MM.1S (cell line): Measurements from ENCODE around the gene TRPV2.

Experiments used
- DNase-seq: peaks from one replicate; pipeline ENCODE4 v3.0.0-alpha.2; 2015
- H2AFZ ChIP-seq: fragments of 300-600 bp; sonication (generic); 2 replicates; pipeline ENCODE4 v1.6.0; 2016; ENCODE audit warnings: antibody characterized with exemption, low read length
- H3F3A ChIP-seq: fragments of 300-600 bp; sonication (generic); 2 replicates; pipeline ENCODE4 v1.6.1; 2016; ENCODE audit warnings: mild to moderate bottlenecking, antibody characterized with exemption, low read length, moderate library complexity, mixed read lengths; ENCODE audit not compliant: insufficient read depth
- H3K27ac ChIP-seq: fragments of 300-600 bp; sonication (generic); 2 replicates; pipeline ENCODE4 v1.5.1; 2016; ENCODE audit warnings: mild to moderate bottlenecking, low read length
- H3K27me3 ChIP-seq: fragments of 300-600 bp; sonication (generic); replicated peaks from 2 replicates; pipeline ENCODE4 v1.6.0; 2016; ENCODE audit warnings: low read length; ENCODE audit not compliant: insufficient read depth
- H3K36me3 ChIP-seq: fragments of 300-600 bp; sonication (generic); replicated peaks from 2 replicates; pipeline ENCODE4 v1.6.1; 2016; ENCODE audit warnings: mild to moderate bottlenecking, low read length, mixed read lengths; ENCODE audit not compliant: insufficient read depth
- H3K4me1 ChIP-seq: fragments of 300-600 bp; sonication (generic); 2 replicates; pipeline ENCODE4 v1.6.1; 2016; ENCODE audit warnings: low read length, mixed read lengths
- H3K4me2 ChIP-seq: fragments of 300-600 bp; sonication (generic); 2 replicates; pipeline ENCODE4 v1.6.0; 2016; ENCODE audit warnings: low read depth, low read length
- H3K4me3 ChIP-seq: fragments of 300-600 bp; sonication (generic); 2 replicates; pipeline ENCODE4 v1.5.1; 2016; ENCODE audit warnings: low read length, mixed read lengths
- H3K79me2 ChIP-seq: fragments of 300-600 bp; sonication (generic); 2 replicates; pipeline ENCODE4 v1.6.1; 2016; ENCODE audit warnings: mixed run types, low read length, mixed read lengths
- H3K9ac ChIP-seq: fragments of 300-600 bp; sonication (generic); 2 replicates; pipeline ENCODE4 v1.6.1; 2016; ENCODE audit warnings: low read length, mixed read lengths
- H3K9me2 ChIP-seq: fragments of 300-600 bp; sonication (generic); replicated peaks from 2 replicates; pipeline ENCODE4 v1.6.1; 2016; ENCODE audit warnings: mild to moderate bottlenecking, low read length, mixed read lengths; ENCODE audit not compliant: insufficient read depth
- H3K9me3 ChIP-seq: fragments of 300-600 bp; sonication (generic); replicated peaks from 2 replicates; pipeline ENCODE4 v1.6.1; 2016; ENCODE audit warnings: mild to moderate bottlenecking, low read length, mixed read lengths; ENCODE audit not compliant: insufficient read depth
- H4K20me1 ChIP-seq: fragments of 300-600 bp; sonication (generic); 2 replicates; pipeline ENCODE4 v1.6.1; 2016; ENCODE audit warnings: mild to moderate bottlenecking, low read length, moderate library complexity, mixed read lengths; ENCODE audit not compliant: insufficient read depth
- EZH2 ChIP-seq: fragments of 300-600 bp; sonication (generic); optimal IDR thresholded peaks from 2 replicates; pipeline ENCODE3; 2017; ENCODE audit warnings: low read depth, mild to moderate bottlenecking, antibody characterized with exemption, low read length, mixed read lengths
- EZH2phosphoT487 ChIP-seq: fragments of 300-600 bp; sonication (generic); IDR thresholded peaks from 2 replicates; pipeline ENCODE4 v1.6.1; 2018; ENCODE audit warnings: antibody characterized with exemption, low read length
- TF ChIP-seq, protein P1 (sequence below): fragments of 300-600 bp; sonication (generic); IDR thresholded peaks from 2 replicates; pipeline ENCODE4 v1.5.1; 2016; ENCODE audit warnings: antibody characterized with exemption, low read length, mixed read lengths

TRPV2 gene

DNA sequence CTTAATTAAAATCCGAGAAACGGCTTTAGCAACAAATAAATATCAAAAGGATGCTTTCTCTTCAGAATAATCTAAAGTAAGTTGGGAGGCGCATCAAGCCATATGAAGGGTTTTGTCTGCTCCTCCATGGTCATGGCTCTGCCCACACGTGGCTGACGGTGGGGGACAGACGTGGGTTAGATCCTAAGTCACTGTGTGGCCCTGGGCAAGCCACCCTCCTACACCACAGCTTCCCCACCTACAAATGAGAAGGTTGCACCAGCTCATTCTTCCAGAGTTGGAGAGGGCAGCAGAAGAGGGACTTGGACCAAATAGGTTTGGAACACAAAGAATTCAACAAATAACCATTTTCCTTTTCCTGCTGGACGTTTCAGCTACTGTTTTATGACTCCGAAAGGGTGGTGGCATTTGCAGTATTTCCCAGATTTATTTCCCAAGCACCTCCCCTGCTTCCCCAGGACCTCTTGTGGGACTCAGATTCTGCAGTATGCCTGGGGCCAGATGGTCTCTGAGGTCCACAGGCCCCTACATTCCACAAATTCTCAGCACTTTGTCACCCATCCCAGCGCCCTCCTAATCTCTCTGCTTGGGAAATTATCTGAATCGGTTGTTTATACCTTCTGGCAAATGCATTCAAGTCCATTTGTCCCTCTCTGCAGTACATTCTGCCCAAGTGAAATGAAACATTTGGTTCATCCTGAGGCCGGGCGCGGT is 58.8 kb downstream of the TRPV2 start:
- no peaks in the 10 kb centered on the region for H3K79me2 ChIP-seq
- H4K20me1 ChIP-seq = no peaks in the 10 kb centered on the region
- no peak overlapping the region for H3K4me2 ChIP-seq
- no peaks in the 10 kb centered on the region for H3K9me2 ChIP-seq
- no peaks in the 10 kb centered on the region for H3K27me3 ChIP-seq
- no peaks in the 10 kb centered on the region for H3K9me3 ChIP-seq
- no peak overlapping the region for H2AFZ ChIP-seq
- H3K4me1 ChIP-seq = no peaks in the 10 kb centered on the region
- H3K36me3 ChIP-seq = no peaks in the 10 kb centered on the region
- no peak overlapping the region for H3K9ac ChIP-seq
- H3K4me3 ChIP-seq = no peak overlapping the region
- H3K27ac ChIP-seq = no peak overlapping the region
- no peak for DNase-seq
- TF ChIP-seq EZH2phosphoT487 (no peak), EZH2 (no peak)
- TF ChIP-seq, protein P1, sequence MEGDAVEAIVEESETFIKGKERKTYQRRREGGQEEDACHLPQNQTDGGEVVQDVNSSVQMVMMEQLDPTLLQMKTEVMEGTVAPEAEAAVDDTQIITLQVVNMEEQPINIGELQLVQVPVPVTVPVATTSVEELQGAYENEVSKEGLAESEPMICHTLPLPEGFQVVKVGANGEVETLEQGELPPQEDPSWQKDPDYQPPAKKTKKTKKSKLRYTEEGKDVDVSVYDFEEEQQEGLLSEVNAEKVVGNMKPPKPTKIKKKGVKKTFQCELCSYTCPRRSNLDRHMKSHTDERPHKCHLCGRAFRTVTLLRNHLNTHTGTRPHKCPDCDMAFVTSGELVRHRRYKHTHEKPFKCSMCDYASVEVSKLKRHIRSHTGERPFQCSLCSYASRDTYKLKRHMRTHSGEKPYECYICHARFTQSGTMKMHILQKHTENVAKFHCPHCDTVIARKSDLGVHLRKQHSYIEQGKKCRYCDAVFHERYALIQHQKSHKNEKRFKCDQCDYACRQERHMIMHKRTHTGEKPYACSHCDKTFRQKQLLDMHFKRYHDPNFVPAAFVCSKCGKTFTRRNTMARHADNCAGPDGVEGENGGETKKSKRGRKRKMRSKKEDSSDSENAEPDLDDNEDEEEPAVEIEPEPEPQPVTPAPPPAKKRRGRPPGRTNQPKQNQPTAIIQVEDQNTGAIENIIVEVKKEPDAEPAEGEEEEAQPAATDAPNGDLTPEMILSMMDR = no peak
- H3F3A ChIP-seq = no peaks in the 10 kb centered on the region

DNA sequence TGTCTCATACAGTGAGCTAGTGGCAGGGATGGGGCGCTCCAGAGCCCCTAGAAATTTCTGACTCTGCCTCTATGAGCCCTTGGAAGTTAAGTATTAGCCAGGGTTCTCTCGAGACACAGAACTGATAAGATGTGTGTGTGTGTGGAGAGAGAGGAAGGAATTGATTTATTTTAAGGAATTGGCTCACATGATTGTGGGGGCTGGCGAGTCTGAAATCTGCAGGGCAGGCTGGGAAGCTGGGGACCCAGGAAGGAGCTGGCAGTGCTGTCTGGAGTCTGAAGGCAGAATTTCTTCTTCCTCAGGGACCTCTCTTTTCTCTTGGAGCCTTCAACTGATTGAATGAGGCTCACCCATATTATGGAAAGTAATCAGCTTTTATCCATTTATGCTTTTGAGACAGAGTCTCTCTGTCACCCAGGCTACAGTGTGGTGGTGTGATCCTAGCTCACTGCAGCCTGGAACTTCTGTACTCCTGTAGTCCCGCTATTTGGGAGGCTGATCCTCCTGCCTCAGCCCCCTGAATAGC is 59.9 kb downstream of the TRPV2 start:
- no peaks in the 10 kb centered on the region for H3K9me3 ChIP-seq
- no peaks in the 10 kb centered on the region for H3K79me2 ChIP-seq
- no peaks in the 10 kb centered on the region for H4K20me1 ChIP-seq
- no peaks in the 10 kb centered on the region for H3K4me1 ChIP-seq
- H3K36me3 ChIP-seq = no peaks in the 10 kb centered on the region
- no peak overlapping the region for H3K4me3 ChIP-seq
- H3F3A ChIP-seq = no peaks in the 10 kb centered on the region
- no peak for DNase-seq
- no peaks in the 10 kb centered on the region for H3K27me3 ChIP-seq
- H3K4me2 ChIP-seq = no peak overlapping the region
- TF ChIP-seq, protein P1 = no peak
- no peak for TF ChIP-seq EZH2phosphoT487
- no peak overlapping the region for H3K27ac ChIP-seq
- H3K9me2 ChIP-seq = no peaks in the 10 kb centered on the region
- H3K9ac ChIP-seq = no peak overlapping the region
- H2AFZ ChIP-seq = no peak overlapping the region

DNA sequence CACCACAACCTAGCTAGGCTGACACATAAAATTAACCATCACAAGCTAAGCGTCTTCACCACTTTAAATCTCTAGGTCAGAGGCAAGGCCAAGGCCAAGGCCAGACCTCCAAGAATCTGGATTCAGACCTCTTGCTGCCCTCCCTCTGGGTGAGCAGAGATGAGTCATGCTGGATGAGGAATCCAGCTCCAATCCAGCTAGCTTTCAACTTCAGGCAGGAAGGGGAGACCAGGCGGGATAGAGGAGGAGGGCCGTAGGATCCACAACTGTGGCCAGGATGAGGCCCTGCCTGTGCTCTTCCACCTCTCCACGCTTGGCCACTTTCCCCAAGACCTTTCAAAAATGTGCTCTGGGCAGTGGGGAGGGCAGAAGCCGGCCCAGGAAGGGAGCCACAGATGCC is 61.9 kb downstream of the TRPV2 start:
- no peak overlapping the region for H3K9ac ChIP-seq
- no peak overlapping the region for H3K4me2 ChIP-seq
- no peaks in the 10 kb centered on the region for H3K27me3 ChIP-seq
- no peaks in the 10 kb centered on the region for H3K9me2 ChIP-seq
- H3K4me3 ChIP-seq = no peak overlapping the region
- TF ChIP-seq EZH2phosphoT487 = no peak
- TF ChIP-seq, protein P1 = no peak
- no peak for TF ChIP-seq EZH2
- H3K9me3 ChIP-seq = no peaks in the 10 kb centered on the region
- no peaks in the 10 kb centered on the region for H3K4me1 ChIP-seq
- H3K36me3 ChIP-seq = no peaks in the 10 kb centered on the region
- no peaks in the 10 kb centered on the region for H3F3A ChIP-seq
- no peaks in the 10 kb centered on the region for H4K20me1 ChIP-seq
- H3K27ac ChIP-seq = no peak overlapping the region
- H2AFZ ChIP-seq = no peak overlapping the region
- no peak for DNase-seq
- no peaks in the 10 kb centered on the region for H3K79me2 ChIP-seq
